Neural crest cell (in vitro differentiated cells): ENCODE data around the gene OLFML2A. TPM values are rescaled to one million over a fixed set of nuclear protein-coding genes. Genes with fewer than 3 reads are reported as not detected.

ENCODE experiments used
- DNase-seq: peaks from one replicate; pipeline ENCODE4 v3.0.0; 2021; ENCODE audit warnings: low read depth, mixed read lengths, low spot score
- H3K27ac Mint-ChIP-seq: one replicate; pipeline ENCODE4 v1.8.0; 2021; ENCODE audit warnings: mild to moderate bottlenecking, mixed read lengths; ENCODE audit not compliant: unreplicated experiment
- H3K27me3 Mint-ChIP-seq: 2 replicates; pipeline ENCODE4 v1.8.0; 2021; ENCODE audit warnings: low read depth, mild to moderate bottlenecking, mixed read lengths
- H3K36me3 Mint-ChIP-seq: 2 replicates; pipeline ENCODE4 v1.8.0; 2021; ENCODE audit warnings: low read depth, mild to moderate bottlenecking, mixed read lengths
- H3K4me1 Mint-ChIP-seq: 2 replicates; pipeline ENCODE4 v1.8.0; 2021; ENCODE audit warnings: mixed read lengths
- H3K4me3 Mint-ChIP-seq: one replicate; pipeline ENCODE4 v1.8.0; 2021; ENCODE audit warnings: mild to moderate bottlenecking, mixed read lengths
- H3K9me3 Mint-ChIP-seq: 2 replicates; pipeline ENCODE4 v1.8.0; 2021; ENCODE audit warnings: mixed read lengths
- CTCF ChIP-seq: fragments of 200-600 bp; sonication (generic); conservative IDR thresholded peaks from 2 replicates; pipeline ENCODE4 v1.5.0; 2021; ENCODE audit warnings: antibody characterized with exemption, mild to moderate bottlenecking
- total RNA-seq: library from RNA; stranded (reverse); gene quantifications from 2 replicates; pipeline ENCODE4 v1.2.1, GENCODE V29; 2021

The OLFML2A gene
- total RNA-seq, 1 donor from 2014 or later, result 0.14 TPM

GRCh38 chr9:124863371-124863871 is 86.5 kb downstream of the OLFML2A start:
- Mint-ChIP-seq H3K9me3 (no peaks in the 10 kb centered on the region), H3K27ac (no peak overlapping the region), H3K27me3 (no peaks in the 10 kb centered on the region), H3K4me3 (peak overlapping the region; percentile 87), H3K4me1 (peaks cover 44% of the 10 kb centered on the region), H3K36me3 (peaks cover 17% of the 10 kb centered on the region)
- no peak for DNase-seq
- TF ChIP-seq CTCF, result no peak

Other genes with a start within 250 kb of the OLFML2A start
- 60.7 and 63.7 TPM in 2 replicates for gene NR6A1, start 5.8 kb upstream of the OLFML2A start, total RNA-seq
- not detected in 2 replicates for gene WDR38, start 76.3 kb downstream of the OLFML2A start, total RNA-seq
- gene RPL35, start 84.8 kb downstream of the OLFML2A start, total RNA-seq, result 1,588 and 1,675 TPM in 2 replicates
- gene ARPC5L, start 85.0 kb downstream of the OLFML2A start, total RNA-seq, result 41.9 and 42.1 TPM in 2 replicates
- gene GOLGA1, start 163.9 kb downstream of the OLFML2A start, total RNA-seq, result 15.9 and 18.7 TPM in 2 replicates